Stimulated activated CD8-positive, alpha-beta memory T cell treated with anti-CD3 and anti-CD28 coated beads, Interleukin-4, amount 100 ng/mL, for 4 hours (primary cell): Measurements from ENCODE around the gene FIGN.

ENCODE experiments used
- DNase-seq, 2 donors: peaks; one replicate each; pipeline ENCODE4 v3.0.0-alpha.2; 2020; ENCODE audit warnings: low read depth in 2 of 2, low spot score in 1 of 2

Gene FIGN

DNA sequence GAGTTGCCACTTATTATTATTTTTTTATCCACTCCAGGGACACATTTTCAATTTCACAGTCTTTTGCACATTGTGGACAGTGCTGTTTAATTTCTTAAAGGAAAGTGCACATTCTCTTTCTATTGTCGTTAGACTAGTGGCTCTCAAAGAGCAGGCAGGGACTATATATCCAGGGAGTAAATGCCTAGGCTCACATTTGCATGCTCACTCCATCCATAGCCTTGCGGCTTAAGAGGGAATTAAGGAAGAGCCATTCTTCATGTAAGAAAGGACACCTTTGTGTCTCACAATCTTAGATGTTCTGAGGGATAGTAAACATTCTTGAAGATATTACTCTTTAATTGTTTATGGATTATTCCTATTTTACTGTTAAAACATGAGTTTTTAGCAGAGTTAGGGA, 70.8 kb downstream of the FIGN start:
- DNase-seq, result no peak

DNA sequence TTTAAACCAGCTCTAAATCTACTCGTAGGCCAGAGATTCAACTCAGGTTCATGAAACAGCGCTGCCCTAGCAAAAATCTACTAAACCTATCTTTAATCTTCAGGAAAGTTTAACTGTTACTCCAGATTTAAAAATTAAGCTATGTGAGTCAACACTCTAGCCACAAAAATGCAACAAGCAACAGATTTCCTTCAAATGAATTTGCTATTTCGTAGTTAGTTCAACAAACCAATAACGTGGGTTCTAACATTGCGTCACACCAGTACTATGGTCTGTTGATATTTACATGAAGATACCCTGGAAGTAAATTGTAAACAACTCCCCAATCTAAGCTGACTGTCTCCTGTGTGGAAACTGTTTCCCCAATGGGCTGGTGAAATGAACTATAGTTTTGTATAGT, 71.2 kb downstream of the FIGN start:
- DNase-seq, result no peak

DNA sequence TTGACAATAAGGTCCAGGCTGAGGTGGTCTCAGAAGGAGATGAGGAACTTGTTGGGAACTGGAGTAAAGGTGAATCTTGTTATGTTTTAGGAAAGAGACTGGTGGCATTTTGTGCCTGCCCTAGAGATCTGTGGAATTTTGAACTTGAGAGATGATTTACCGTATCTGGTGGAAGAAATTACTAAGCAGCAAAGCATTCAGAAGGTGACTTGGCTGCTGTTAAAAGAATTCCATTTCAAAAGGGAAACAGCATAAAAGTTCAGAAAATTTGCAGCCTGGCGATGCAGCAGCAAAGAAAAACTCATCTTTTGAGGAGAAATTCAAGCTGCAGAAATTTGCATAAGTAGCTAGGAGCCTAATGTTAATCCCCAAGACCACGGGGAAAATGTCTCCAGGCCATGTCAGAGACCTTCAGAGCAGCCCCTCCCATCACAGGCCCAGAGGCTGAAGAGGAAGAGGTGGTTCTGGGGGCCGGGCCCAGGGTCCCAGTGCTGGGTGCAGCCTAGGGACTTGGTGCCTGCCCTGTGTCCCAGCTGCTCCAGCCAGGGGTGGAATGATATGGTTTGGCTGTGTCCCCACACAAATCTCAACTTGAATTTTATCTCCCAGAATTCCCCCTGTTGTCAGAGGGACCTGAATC, 73.5 kb downstream of the FIGN start:
- DNase-seq, result no peak

DNA sequence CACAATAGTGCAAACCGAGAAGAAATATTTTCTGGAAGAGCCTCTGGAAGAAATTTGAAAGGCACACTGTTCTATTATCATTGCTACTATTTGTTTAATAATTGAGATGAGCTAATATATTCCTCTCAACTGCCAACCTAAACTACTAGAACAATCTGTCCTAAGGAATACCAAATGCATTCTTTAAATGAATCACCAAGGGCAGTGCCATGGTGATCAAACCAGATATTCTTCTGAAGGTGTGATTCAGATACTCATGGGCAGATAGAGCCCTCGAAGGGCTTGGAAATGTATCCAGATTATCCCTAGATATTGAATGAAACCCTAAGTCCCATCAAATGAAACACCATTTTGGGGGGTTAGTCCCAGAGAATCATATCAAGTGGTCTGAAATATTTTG, 76.6 kb downstream of the FIGN start:
- no peak for DNase-seq

DNA sequence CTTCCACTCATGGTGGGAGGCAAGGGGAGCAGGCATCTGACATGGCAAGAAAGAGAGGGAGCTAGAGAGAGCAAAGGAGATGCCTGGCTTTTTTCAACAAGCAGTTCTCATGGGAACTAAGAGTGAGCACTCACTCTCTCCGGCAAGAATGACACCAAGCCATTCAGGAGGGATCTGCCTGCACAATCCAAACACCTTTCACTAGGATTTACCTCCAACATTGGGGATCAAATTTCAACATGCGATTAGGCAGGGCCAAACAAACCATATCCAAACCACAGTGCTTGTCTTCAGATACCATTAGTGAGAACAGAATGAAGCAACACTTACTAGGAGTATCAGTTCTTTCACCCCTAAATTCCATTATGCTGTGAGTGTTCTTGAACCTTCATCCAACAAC, 77.3 kb downstream of the FIGN start:
- DNase-seq, result no peak

DNA sequence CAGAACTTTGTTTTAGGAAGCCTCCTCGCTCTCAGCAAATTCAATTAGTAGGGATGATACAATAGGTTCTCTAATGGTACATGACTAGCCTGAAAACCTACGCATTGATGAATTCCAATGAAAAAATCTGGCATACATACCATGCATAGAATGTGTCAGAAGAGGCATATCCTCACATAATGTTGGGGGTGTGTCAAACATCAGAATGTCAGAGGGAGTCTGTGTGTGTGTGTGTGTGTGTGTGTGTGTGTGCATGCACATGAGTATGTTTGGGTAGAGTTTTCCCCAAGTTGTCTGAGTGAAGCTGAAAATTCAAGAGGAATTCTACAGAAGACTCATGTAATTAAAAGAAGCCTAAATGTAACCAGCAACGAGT, 78.5 kb downstream of the FIGN start:
- DNase-seq, result no peak

DNA sequence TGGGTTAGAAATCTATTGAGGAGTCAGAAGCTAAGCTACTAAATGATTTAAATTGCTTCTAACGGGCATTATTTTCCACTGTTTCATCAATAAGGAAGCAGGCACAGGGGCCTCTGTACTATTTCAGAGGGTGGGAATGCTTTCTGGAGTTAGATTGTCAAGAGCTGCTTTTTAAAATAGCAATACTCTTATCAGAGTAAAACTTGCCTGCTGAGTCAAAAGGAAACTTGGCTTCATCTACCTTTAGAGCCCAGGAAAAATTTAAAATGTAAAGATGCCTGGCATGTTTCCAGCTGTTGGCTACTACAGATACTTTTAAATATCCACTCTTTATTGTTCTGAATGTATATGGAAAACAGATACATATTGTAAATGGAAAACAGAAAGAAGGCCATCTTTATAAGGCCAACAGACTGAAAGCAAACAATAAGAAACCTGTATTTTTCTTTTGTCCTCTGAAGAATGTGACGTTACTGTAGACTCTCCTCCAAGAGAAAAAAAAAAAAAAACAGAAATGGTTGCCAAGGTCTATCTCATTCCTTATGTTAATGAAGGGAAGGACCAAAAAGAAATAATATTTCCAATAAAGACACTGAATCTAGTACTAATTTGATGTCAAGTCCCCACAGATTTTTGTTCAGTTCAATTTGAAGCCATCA, 79.1 kb downstream of the FIGN start:
- no peak for DNase-seq

DNA sequence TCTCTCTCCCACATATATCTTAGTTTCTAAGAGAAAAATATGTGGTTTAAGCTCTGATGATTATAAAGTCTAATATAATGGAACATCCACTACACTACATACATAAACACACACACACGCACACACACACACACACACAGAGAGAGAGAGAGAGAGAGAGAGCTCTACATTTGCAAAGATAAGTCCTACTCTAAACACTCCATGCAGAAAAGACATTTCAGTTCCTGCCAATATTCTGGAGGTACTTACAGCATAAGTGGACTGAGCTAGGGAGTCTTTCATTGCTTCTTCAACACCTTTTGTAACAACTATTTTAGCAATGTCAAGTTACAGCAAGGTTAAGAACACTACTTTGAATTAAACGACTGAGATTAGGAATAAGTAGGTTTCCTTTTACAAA, 80.1 kb downstream of the FIGN start:
- no peak for DNase-seq

DNA sequence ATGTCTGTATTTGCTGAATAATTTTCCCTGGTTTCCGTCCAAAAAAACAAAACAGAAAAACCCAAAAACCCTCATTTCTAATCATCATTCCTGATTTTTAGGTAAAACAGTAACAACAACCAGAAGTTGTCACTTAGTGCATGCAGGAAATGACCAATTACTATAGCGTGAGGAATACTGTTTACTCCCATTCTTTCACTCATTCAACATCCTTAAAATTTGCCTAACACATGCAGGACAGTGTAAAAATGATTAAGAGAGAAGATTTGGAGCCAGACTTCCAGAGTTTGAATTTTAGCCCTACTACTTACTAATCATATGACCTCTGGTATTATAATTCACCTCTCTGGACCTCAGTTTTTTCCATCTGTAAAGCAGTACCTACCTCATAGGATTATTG, 83.1 kb downstream of the FIGN start:
- DNase-seq, result no peak

DNA sequence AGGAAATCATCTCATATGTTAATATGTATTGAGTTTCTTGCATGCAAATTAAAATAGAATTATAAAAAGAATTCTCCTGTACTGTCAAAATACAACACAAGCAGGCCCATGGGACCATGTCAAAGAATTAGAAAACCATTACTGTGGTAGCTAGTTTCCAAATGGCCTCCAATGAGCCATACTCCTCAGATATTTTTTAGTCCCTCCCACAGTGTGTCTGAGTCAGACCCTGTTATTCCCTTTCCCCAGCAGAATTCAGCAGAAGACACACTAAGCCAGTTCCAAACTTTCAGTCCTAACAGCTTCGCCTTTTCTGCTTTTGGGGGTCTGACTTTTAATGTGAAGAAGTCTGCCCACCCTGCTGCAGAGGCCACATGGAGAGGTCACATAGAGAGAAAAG, 86.7 kb downstream of the FIGN start:
- DNase-seq, result no peak

DNA sequence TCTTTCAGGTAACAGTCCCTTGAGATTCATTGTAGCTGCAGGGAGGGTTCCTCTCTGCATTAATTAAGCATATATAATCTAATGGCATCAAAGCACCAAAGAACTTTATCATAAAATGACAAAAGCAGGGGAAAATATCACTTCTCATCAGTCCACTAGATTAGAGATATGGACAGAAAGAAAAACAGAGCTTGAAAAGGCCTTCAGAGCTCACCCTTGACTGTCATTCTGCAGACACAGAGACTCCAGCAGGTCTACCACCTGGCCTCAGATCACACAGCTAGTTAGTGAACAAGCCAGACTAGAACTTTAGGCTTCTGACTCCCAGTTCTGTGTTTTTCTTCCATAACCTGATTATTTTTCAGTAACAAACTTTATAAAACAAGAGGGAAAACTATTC, 88.5 kb downstream of the FIGN start:
- DNase-seq, result no peak

DNA sequence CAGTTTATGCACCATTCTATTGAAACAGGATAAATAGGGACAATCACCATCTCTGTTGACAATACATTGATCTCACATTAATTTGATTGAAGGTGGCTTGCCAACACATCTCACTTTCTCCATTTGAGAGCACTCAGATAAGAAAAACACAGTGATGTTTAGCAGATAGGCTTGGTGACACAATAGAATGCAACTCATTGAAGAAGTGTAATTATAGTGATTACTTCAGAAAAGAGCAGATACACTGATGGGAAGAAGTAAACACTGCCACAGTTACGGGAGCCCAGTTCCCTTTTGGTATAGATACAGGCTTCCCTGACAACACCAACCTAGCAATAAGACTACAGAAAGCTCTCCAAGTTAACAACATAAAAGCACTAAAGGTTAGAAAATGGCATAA, 89.1 kb downstream of the FIGN start:
- no peak for DNase-seq

DNA sequence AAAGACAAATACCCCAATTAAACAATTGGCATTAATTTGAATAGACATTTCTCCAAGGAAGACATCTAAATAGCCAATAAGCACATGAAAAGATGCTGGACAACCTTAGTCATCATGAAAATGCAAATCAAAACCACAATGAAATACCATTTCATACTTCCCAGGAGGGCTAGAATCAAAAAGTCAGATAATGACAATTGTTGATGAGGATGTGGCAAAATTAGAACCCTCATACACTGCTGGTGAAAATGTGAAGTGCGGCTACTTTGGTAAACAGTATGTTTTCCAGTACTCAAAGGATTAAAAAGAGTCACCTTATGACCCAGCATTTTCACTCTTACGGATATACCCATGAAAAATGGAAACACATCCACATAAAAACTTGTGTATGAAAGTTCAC, 91.6 kb downstream of the FIGN start:
- DNase-seq, result no peak

DNA sequence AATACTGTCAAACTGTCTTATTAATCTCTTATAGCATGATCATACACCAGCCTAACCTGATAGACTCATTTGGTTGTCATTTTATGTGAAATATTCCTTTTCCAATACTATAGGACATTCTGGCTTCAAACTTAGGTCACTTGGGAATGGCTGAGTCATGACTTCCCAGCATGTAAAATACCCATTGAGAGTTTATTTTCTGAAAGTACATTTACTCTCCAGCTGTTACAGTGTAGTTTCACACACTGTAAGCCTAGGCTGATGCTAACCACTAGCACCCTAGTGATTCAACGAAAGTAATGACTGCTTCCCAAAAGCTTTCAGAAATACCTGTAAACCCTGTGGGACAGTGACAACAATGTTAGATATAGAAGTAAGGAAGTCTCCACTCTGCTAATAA, 93.8 kb downstream of the FIGN start:
- no peak for DNase-seq

DNA sequence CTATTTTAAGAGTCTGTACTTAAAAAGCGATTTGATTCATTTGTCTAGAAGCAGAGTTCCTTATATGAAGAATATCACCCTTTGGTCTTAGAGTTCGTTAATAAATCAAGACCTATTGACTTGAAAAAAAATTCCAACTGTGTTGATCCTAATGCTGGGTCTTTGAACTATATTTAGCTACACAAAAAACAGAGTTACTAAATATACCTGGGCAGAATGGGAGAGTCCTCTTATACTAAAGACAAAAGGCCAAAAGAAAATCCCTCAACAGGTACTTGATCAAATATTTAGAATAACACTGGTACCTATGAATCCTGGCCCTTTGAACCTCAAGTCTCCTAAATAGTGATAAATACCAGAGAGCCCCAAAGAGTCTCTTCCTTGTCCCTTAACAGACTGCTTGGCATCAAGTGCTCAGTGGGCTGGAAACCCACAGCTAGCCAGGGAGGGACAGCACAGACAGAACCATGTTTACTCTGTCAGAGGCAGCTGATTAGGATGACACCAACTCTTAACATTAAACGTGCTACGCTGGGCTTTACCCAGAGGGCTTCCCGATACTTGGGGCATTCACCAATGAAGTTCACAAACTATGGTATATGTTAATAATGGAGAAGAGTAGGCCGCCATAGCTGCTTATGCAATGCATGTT, 95.1 kb downstream of the FIGN start:
- DNase-seq, result no peak

DNA sequence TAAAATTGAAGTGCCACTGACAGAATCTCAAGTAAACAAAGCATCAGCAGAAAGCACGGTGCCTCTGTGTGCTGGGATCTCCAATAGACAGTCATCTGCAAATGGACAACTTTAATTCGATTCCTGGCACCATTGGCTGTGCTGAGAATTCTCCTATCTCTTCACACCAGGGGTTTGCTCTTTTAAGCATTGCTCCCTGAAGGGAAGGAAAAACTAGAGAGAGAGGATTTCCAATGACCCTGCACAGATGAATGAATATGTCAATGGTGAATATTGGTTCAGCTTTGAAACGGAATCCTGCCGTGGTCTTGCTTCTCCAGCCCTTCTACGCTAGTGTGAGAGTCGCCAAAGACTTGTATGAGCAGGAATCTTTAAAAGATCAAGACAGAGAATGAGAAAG, 97.9 kb downstream of the FIGN start:
- DNase-seq, result no peak

DNA sequence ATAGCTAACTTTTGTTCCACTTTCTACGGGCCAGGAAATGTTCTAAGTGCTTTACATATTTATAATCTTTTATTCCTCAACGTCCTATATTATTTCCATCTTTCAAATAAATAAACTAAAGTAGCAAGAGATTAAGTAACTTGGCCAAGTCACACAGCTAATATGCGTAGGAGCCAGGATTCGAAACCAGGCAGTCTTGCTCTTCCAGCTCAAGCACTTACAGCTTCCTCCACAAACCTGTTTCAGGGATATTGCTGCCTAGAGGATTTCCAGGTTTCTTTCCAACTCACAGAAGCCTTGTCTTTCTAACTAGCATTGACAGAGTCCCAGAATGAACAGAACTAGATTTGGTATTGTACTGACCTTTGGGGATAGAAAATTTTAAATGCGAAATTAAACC, 102.5 kb downstream of the FIGN start:
- no peak for DNase-seq

DNA sequence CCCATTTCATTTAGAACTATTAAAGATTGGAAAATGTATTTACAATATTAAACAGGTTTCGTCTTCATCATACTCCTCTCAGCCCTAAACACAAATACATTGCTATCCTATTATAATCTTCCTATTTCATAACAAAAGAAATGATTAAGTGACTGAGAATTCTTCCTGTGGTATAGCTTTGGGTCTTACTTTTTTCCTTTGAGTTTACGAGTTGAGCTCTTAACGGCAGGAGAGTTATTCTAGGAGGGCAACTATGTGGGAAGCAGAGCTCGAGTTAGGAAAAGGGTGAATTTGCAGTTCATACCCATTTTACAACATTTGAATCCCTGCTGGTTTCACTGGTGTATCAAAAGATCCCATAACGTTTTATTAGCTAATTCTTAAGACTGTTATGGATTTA, 105.0 kb downstream of the FIGN start:
- no peak for DNase-seq

DNA sequence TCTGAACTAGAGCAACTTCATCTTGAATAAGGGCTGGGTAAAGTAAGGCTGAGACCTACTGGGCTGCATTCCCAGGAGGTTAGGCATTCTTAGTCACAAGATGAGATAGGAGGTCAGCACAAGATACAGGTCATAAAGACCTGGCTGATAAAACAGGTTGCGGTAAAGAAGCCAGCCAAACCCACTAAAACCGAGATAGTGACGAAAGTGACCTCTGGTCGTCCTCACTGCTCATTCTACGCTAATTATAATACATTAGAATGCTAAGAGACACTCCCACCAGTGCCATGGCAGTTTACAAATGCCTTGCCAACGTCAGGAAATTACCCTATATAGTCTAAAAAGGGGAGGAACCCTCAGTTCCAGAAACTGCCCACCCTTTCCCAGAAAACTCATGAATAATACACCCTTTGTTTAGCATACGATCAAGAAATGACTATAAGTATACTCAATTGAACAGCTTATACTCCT, 109.1 kb downstream of the FIGN start:
- no peak for DNase-seq

DNA sequence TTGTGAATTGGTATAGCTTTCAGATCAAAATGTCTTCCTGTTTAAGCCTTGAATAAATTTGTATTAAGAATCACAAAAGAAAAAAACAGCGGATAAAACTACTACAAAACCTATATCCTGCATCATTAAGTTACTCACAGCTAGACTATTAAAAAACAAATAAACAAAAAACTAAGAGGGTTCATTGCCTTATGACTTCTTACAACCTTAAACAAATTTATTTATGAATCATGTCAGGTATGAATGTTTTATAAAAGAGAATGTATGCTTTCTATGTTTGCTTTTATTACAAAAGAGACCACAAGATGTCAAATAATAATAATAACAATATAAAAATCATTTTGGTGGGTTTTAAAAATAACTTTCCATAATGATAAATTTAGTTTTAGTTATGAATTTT, 109.6 kb downstream of the FIGN start:
- no peak for DNase-seq

DNA sequence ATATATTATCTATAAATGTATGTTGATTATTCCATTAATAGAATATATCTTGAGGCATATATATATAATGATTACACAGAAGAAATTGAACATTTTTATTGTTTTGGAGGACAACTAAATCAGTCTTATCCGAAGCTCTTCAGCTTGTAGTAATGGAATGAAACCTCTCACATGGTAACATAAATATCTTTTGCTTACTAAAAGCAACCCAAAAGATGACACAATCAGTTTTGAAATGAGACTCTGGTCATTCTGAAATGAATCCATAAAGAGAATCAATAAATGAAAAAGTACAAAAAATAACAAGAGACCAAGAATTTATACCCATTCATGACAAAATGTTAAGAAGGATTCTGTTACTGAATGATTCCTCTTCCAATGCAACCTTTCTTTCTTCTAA, 110.2 kb downstream of the FIGN start:
- DNase-seq, result no peak

DNA sequence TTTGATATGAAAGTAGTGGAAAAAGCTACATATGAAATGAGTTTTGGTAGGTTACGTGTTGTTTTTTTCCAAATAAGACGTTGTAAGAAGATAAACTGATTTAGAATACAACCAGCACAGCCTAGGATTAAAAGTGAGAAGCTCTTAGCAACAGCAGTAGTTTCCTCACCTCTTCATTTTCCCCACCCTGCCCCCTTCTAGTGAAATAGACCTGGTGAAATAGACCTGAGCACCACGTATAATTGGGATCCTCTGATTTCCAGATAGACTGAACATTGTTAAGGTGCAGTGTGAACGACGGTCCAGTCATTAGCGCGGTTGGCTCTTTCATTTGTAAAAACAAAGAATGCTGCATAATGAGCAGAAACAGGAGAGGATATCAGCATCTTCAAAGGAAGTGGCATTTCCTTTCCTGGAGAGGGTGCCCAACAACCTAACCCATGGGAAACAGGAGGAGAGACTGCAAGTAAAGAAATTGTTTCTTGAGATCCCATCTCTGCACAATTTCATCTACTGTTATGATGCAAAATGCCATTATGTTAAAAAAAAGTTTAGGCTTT, 114.3 kb downstream of the FIGN start:
- DNase-seq, result no peak

DNA sequence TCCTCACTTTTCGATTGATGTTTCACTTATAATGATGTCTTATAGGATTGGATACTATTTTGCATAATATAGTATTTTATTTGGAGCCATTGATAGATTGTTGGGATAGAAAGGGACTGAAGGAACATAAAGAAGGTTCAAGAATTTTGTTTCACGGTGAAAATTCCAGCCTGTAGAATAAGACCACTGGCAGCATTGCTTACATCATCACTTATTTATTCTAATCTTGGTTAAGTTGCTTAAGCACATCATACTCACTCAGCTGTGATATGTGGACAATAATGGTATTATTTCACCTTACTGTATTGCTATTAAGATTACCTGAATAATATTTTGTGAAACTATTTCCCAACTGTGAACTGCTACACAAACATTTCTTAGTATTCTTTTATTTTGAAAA, 118.3 kb downstream of the FIGN start:
- DNase-seq, result no peak
